GM10248 (cell line): ENCODE results near the gene PARVA.

Experiments
- CTCF ChIA-PET: fragments of 300-600 bp; sonication (Branson Sonifier 250); formaldehyde crosslinking; extraction: SDS; loops from one replicate; lab custom pipeline; 2021; ENCODE audit warnings: antibody characterized with exemption; lab: Yijun Ruan, JAX
- POLR2A ChIA-PET: fragments of 350-650 bp; sonication (Branson Sonifier 250); formaldehyde crosslinking; extraction: SDS; loops from one replicate; lab custom pipeline; 2020; ENCODE audit warnings: antibody characterized with exemption; lab: Yijun Ruan, JAX
- DNase-seq: peaks from one replicate; pipeline ENCODE4 v3.0.0; 2012; ENCODE audit errors: extremely low spot score
- CTCF ChIP-seq: IDR thresholded peaks from 2 replicates; pipeline ENCODE4 v1.5.1; 2012; ENCODE audit warnings: mild to moderate bottlenecking, low read depth; ENCODE audit errors: extremely low read depth, missing control alignments, control extremely low read depth

PARVA gene

GRCh38 chr11:12402025-12402424 is 24.7 kb downstream of the PARVA start:
- no peak for TF ChIP-seq CTCF
- no peak for DNase-seq
- CTCF ChIA-PET: no interaction called here
- POLR2A ChIA-PET: no interaction called here

DNA sequence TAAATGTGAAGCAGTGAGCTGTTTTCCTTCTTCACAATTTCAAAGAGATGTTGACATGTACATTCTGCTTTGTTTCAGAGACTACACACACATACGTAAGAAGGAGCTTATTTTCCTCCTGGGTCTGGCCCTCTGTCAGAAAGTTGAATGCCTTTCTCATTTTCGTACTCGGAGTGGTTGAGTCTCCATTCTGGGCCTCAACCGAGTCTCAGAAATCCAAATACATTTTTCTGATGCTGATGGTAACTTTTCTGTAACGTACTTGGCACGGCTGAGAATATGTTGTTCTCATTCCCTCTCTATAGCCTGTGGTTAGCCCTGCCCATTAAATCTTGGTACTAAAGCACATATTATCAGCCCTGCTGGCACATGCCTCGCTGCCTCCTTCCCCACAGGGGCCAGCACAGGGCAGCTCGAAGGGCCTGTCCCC is 25.3 kb downstream of the PARVA start:
- ChIA-PET CTCF (no interaction called here), POLR2A (no interaction called here)
- no peak for DNase-seq
- TF ChIP-seq CTCF: no peak

DNA sequence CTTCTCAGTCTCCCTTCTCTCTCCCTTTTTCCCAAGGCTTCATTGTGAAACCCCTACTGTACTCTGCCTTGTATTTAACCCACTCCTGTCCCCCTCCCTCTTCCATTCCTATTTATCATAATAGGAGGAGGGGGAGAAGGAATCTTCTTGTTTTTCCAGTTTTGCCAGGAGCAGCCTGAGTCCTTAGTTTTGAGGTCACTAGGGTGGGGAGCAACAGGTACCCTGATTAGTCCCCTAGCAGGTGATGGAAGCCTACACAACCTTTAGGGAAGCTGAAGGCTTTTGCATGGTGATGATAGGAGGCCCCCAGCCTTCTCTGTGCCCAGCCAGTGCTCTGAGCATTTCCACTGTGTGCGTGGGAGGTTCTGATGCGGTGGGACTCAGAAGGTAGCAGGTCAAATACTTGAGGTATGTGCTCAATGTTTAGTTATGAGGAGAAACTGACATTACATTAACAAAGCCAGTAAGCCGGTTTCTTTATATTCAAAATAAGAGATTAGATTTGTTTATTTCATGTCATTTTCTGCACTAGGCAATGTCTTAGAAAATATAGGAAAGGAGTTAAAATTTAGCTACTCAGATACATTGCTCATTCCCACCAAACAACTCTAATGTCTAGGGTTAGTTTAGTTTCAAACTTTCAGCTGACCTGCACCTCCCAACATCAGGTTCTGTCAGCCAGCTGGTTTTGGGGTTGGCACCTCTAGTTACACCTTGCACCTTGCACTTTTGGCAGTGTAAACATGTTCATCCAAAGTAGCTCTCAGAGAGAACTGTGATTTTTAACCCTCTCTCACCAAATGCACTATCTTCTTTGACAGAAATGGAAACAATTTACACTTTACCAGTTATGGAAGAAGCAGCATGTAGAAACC is 26.0 kb downstream of the PARVA start:
- no peak for DNase-seq
- TF ChIP-seq CTCF: no peak
- POLR2A ChIA-PET: no interaction called here
- CTCF ChIA-PET: no interaction called here

GRCh38 chr11:12403997-12404350 is 26.6 kb downstream of the PARVA start:
- no peak for TF ChIP-seq CTCF
- ChIA-PET CTCF (no interaction called here), POLR2A (no interaction called here)
- no peak for DNase-seq

DNA sequence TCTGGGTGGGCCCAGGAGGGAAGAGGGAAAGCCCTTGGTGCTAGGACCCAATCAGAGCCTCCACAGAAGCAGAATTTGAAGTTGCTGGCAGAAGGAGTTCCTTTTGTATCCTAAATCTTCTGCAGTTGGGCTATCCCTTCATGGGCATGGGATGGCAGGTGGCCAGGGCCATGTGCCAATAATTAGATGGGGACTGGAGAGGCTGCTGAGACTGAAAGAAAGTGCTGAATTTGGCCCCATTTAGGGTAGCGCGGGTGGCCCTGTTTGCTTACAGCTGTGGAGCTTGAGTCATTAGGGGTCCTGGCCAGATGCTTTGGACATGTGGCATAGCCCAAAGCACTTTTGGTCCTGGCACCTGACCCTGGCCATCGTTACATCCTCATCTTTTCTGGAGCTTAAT is 27.1 kb downstream of the PARVA start:
- TF ChIP-seq CTCF: no peak
- CTCF ChIA-PET: interaction anchor here (0.5 kb wide), 1 partner anchor 1720 kb away, joined by 3 read pairs; no protein-coding TSS in a partner anchor
- POLR2A ChIA-PET: no interaction called here
- DNase-seq: no peak

DNA sequence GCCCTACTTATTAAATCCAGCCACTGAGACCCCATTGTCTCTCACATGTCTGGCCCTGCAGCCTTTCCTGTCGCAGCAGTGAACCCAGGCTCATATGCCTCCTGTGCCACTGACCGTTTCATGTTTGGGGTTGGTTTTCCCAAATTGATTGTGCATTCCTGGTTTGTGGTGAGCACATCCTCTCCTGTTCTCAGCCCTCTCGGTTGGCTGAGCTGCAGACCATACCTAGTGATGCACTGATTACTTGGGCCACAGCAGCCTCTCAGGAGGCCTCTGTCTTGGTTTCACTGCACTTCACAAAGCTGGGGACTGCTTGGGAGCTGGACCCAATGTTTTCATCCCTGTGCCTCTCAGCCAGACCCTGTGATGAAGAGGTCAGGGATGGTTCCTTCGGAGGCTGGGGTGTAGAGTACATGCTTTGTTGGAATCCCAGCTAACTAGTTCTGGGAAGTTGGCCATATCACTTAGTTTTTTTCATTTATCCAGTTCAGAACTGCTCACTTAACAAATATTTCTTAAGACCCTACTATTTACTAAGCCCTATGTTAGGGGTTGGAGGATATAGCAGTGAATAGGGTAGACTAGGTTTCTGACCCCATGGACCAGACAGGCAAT is 30.9 kb downstream of the PARVA start:
- CTCF ChIA-PET: no interaction called here
- POLR2A ChIA-PET: no interaction called here
- TF ChIP-seq CTCF: no peak
- no peak for DNase-seq
